MM.1S (cell line): ENCODE data around the gene NID2.

Experiments
- DNase-seq: peaks from one replicate; pipeline ENCODE4 v3.0.0-alpha.2; 2015
- H2AFZ ChIP-seq: fragments of 300-600 bp; sonication (generic); 2 replicates; pipeline ENCODE4 v1.6.0; 2016; ENCODE audit warnings: antibody characterized with exemption, low read length
- H3F3A ChIP-seq: fragments of 300-600 bp; sonication (generic); 2 replicates; pipeline ENCODE4 v1.6.1; 2016; ENCODE audit warnings: mild to moderate bottlenecking, antibody characterized with exemption, low read length, moderate library complexity, mixed read lengths; ENCODE audit not compliant: insufficient read depth
- H3K27ac ChIP-seq: fragments of 300-600 bp; sonication (generic); 2 replicates; pipeline ENCODE4 v1.5.1; 2016; ENCODE audit warnings: mild to moderate bottlenecking, low read length
- H3K27me3 ChIP-seq: fragments of 300-600 bp; sonication (generic); replicated peaks from 2 replicates; pipeline ENCODE4 v1.6.0; 2016; ENCODE audit warnings: low read length; ENCODE audit not compliant: insufficient read depth
- H3K36me3 ChIP-seq: fragments of 300-600 bp; sonication (generic); replicated peaks from 2 replicates; pipeline ENCODE4 v1.6.1; 2016; ENCODE audit warnings: mild to moderate bottlenecking, low read length, mixed read lengths; ENCODE audit not compliant: insufficient read depth
- H3K4me1 ChIP-seq: fragments of 300-600 bp; sonication (generic); 2 replicates; pipeline ENCODE4 v1.6.1; 2016; ENCODE audit warnings: low read length, mixed read lengths
- H3K4me2 ChIP-seq: fragments of 300-600 bp; sonication (generic); 2 replicates; pipeline ENCODE4 v1.6.0; 2016; ENCODE audit warnings: low read depth, low read length
- H3K4me3 ChIP-seq: fragments of 300-600 bp; sonication (generic); 2 replicates; pipeline ENCODE4 v1.5.1; 2016; ENCODE audit warnings: low read length, mixed read lengths
- H3K79me2 ChIP-seq: fragments of 300-600 bp; sonication (generic); 2 replicates; pipeline ENCODE4 v1.6.1; 2016; ENCODE audit warnings: mixed run types, low read length, mixed read lengths
- H3K9ac ChIP-seq: fragments of 300-600 bp; sonication (generic); 2 replicates; pipeline ENCODE4 v1.6.1; 2016; ENCODE audit warnings: low read length, mixed read lengths
- H3K9me2 ChIP-seq: fragments of 300-600 bp; sonication (generic); replicated peaks from 2 replicates; pipeline ENCODE4 v1.6.1; 2016; ENCODE audit warnings: mild to moderate bottlenecking, low read length, mixed read lengths; ENCODE audit not compliant: insufficient read depth
- H3K9me3 ChIP-seq: fragments of 300-600 bp; sonication (generic); replicated peaks from 2 replicates; pipeline ENCODE4 v1.6.1; 2016; ENCODE audit warnings: mild to moderate bottlenecking, low read length, mixed read lengths; ENCODE audit not compliant: insufficient read depth
- H4K20me1 ChIP-seq: fragments of 300-600 bp; sonication (generic); 2 replicates; pipeline ENCODE4 v1.6.1; 2016; ENCODE audit warnings: mild to moderate bottlenecking, low read length, moderate library complexity, mixed read lengths; ENCODE audit not compliant: insufficient read depth
- EZH2 ChIP-seq: fragments of 300-600 bp; sonication (generic); optimal IDR thresholded peaks from 2 replicates; pipeline ENCODE3; 2017; ENCODE audit warnings: low read depth, mild to moderate bottlenecking, antibody characterized with exemption, low read length, mixed read lengths
- EZH2phosphoT487 ChIP-seq: fragments of 300-600 bp; sonication (generic); IDR thresholded peaks from 2 replicates; pipeline ENCODE4 v1.6.1; 2018; ENCODE audit warnings: antibody characterized with exemption, low read length
- TF ChIP-seq, protein P1 (sequence below): fragments of 300-600 bp; sonication (generic); IDR thresholded peaks from 2 replicates; pipeline ENCODE4 v1.5.1; 2016; ENCODE audit warnings: antibody characterized with exemption, low read length, mixed read lengths

NID2 gene

DNA sequence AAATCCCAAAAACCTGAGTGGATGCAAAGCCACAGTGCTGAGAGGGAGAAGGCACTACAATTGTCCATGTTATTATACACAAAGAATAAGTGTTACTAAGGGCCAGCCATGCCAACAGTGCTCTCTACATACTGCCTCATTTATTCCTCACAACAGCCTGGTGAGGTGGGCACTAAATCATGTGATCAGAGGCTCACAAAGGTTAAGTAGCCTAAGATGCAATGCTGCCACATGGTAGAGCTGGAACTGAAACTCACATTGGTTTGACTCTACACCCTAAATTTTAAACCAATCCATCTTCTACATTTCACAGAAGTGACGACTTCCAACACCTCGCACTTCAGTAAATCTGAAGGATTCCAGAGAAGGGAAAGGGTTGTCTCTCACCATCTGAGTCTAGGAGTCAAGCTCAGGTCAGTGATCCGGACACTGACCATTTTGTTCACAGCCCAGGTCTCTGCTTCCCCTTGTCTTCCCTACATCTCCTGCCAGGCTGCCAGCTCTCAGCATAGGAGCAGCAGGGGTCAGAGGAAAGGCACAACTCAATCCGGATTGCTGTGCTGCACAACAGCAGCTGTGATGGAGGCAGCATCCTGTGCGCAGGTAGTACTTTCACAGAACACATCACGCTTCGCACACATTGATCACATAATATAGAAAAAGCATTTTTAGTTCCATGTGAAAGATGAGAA lies 29.6 kb downstream of the NID2 start:
- Histone ChIP-seq H3K4me1 (no peaks in the 10 kb centered on the region), H3K9ac (no peak overlapping the region), H3K27ac (no peak overlapping the region), H3K9me3 (no peaks in the 10 kb centered on the region), H3K36me3 (no peaks in the 10 kb centered on the region), H3K4me3 (no peak overlapping the region), H2AFZ (no peak overlapping the region), H3K27me3 (no peaks in the 10 kb centered on the region), H3K4me2 (no peak overlapping the region), H3F3A (no peaks in the 10 kb centered on the region), H4K20me1 (no peaks in the 10 kb centered on the region), H3K9me2 (no peaks in the 10 kb centered on the region), H3K79me2 (no peaks in the 10 kb centered on the region)
- TF ChIP-seq EZH2 (no peak), EZH2phosphoT487 (no peak)
- TF ChIP-seq, protein P1, sequence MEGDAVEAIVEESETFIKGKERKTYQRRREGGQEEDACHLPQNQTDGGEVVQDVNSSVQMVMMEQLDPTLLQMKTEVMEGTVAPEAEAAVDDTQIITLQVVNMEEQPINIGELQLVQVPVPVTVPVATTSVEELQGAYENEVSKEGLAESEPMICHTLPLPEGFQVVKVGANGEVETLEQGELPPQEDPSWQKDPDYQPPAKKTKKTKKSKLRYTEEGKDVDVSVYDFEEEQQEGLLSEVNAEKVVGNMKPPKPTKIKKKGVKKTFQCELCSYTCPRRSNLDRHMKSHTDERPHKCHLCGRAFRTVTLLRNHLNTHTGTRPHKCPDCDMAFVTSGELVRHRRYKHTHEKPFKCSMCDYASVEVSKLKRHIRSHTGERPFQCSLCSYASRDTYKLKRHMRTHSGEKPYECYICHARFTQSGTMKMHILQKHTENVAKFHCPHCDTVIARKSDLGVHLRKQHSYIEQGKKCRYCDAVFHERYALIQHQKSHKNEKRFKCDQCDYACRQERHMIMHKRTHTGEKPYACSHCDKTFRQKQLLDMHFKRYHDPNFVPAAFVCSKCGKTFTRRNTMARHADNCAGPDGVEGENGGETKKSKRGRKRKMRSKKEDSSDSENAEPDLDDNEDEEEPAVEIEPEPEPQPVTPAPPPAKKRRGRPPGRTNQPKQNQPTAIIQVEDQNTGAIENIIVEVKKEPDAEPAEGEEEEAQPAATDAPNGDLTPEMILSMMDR, result no peak
- DNase-seq, result no peak

DNA sequence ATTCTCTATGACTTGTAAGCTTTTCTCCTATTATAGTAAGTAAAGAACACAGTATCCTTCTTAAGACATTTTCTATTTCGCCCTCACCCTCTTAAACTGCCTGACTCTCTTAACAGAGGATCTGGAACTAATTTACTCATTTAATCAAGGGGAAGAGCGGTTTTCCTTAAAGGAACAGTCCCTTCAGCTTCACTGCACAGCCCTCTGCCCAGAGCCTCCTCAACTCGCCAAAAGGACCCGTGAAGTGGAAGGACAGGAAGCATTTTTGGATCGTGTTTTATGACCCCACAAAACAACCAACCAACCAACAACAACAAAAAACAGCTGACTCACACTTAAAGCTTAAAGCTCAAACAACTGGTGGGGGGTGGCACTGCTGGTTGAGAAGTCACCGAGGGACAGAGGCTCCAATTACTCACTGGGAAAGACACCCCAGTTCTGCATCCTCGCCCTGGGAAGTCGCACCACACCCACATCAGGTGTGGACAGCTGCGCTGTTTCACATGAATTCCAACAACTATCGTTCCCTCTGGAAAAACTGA lies 35.7 kb downstream of the NID2 start:
- no peaks in the 10 kb centered on the region for H3K9me2 ChIP-seq
- H3K4me2 ChIP-seq, result no peak overlapping the region
- H4K20me1 ChIP-seq, result no peaks in the 10 kb centered on the region
- H3K4me1 ChIP-seq, result no peaks in the 10 kb centered on the region
- H3K9ac ChIP-seq, result no peak overlapping the region
- H2AFZ ChIP-seq, result no peak overlapping the region
- no peaks in the 10 kb centered on the region for H3K27me3 ChIP-seq
- no peak overlapping the region for H3K4me3 ChIP-seq
- no peaks in the 10 kb centered on the region for H3F3A ChIP-seq
- no peaks in the 10 kb centered on the region for H3K79me2 ChIP-seq
- DNase-seq, result no peak
- H3K36me3 ChIP-seq, result no peaks in the 10 kb centered on the region
- no peak for TF ChIP-seq EZH2phosphoT487
- TF ChIP-seq, protein P1, result no peak
- TF ChIP-seq EZH2, result no peak
- no peaks in the 10 kb centered on the region for H3K9me3 ChIP-seq
- no peak overlapping the region for H3K27ac ChIP-seq

DNA sequence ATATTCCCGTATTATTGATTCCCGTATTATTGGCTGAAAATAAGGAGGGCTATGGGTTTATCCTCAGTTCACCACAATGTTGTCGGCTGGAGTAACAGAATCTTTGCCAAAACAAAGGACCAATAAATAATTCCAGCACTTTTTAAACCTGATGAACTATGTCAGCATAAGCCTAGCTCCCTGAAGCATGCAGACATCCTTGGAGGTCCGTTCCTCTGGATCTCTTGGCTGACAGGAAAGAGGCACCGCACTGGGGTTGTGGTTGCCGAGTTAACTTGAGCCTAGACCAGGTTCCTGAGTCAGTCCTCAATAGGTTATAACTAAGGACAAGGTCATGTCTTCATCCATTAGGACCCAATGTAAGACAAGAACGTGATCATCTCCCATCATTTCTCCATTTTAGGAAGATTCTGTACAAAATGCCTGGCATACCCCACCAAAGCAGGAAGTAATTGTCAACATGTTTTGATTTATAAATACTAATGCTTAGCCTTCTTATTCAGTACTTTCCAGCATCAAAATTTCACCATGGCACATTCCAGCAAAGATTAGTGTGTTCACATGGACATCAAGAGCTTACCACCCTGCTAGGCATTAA lies 36.6 kb downstream of the NID2 start:
- H3K9ac ChIP-seq, result no peak overlapping the region
- H3F3A ChIP-seq, result no peaks in the 10 kb centered on the region
- H3K27ac ChIP-seq, result no peak overlapping the region
- DNase-seq, result no peak
- H3K79me2 ChIP-seq, result no peaks in the 10 kb centered on the region
- H4K20me1 ChIP-seq, result no peaks in the 10 kb centered on the region
- no peaks in the 10 kb centered on the region for H3K4me1 ChIP-seq
- TF ChIP-seq EZH2phosphoT487 (no peak), EZH2 (no peak)
- TF ChIP-seq, protein P1, result no peak
- H3K4me3 ChIP-seq, result no peak overlapping the region
- H3K9me3 ChIP-seq, result no peaks in the 10 kb centered on the region
- no peak overlapping the region for H3K4me2 ChIP-seq
- H3K9me2 ChIP-seq, result no peaks in the 10 kb centered on the region
- H3K36me3 ChIP-seq, result no peaks in the 10 kb centered on the region
- no peak overlapping the region for H2AFZ ChIP-seq
- no peaks in the 10 kb centered on the region for H3K27me3 ChIP-seq
